Glomerular visceral epithelial cell (primary cell): ENCODE data around the gene FTO.

ENCODE experiments used
- DNase-seq: peaks from one replicate; pipeline ENCODE4 v3.0.0-alpha.2; 2016; ENCODE audit errors: extremely low spot score

Gene FTO

DNA sequence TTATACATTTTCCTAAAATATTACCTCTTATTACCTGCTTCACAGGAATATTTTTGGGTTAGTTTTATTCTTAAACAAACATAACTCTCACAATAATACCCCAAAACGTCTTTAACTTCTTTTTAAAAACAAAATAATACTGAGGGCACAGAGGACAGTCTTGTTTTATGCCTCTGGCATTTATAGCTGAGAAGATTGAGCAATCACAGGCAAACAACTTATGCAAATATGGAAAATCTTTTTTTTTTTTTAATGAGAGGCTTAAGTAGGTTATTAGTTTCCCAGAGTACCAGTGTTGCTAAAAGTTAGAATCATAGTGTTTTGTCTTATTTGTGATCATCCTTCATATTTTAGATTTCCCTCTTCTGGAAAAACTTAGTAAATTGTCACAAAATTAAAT is 195.0 kb downstream of the FTO start:
- no peak for DNase-seq

GRCh38 chr16:53899431-53899830 is 195.5 kb downstream of the FTO start:
- no peak for DNase-seq

DNA sequence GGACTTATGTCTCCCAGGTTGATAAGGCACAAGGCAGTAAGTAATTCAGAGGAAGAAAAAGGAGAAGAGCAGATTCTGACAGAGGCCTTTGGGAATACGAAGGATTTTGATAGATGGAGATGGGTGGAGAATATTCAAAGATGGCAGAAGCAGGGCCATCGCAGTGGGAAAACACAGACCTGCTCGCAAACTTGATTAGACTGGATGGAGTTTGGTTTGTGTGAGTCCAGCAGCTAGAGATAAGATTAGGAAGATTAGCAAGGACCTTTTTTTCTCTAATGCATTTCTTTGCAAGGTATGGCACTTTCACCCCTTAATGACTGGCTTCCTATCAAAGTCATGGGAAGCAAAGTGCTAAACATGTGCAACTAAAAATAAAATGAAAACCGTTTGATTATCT is 196.7 kb downstream of the FTO start:
- no peak for DNase-seq

DNA sequence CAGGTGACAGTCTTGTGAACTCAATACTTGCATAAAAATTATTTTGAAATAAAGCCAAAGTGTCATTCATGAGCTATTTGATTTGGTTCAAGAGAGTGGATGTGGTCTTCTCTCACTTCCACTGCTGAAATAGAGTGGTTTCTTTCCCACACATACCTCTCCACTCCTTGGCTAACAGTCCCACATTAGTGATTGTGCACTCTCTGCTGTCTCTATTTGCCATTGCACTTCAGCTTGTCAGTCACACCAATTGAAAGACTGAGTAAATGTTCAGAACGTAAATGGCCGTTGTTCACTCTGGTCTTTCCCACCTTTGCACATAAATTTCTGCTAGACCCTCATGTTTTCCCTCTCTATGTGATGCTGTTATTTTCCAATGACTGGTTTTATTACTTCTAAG is 197.5 kb downstream of the FTO start:
- DNase-seq, result no peak

- no peak for DNase-seq
These were observed 200.6 kb downstream of the FTO start for GRCh38 chr16:53904533-53904932.

DNA sequence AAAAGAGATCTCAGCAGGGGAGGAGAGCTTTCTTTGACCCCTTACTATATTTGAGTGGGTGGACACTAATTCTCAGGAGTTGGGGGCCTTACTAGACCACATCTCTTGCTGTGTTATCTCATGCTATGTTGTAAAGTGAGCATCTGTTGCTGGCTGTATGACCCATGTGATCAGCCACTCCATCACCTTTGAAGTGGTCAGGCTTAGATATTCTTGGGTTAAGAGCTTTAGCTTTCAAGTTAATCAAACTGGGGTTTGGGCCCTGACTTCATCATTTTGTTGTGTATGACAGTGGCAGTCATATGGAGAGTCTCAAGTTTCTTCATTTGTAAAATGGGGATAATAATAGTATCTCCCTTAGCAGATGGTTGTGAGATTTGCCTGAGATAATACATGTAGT is 201.1 kb downstream of the FTO start:
- DNase-seq, result no peak

DNA sequence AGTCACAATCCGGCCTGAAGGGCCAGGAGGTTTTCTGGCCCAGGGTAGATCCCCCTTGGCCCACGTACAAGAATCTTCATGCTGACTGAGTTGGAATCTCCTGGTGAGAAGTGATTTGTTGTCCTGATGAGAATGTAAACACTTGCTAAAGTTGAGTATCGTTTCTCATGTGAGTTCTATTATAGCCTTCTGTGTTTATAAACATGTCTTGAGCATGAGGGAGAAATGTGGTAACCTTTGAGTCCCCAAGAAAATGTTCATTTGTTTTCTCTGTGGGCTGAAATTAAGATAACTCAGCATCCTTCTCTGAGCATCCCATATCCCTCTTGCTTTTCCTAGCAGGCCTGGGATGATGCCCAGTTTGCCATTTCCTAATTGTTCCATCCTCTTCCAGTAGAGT is 204.8 kb downstream of the FTO start:
- no peak for DNase-seq

- DNase-seq, result no peak
These were observed 207.0 kb downstream of the FTO start for GRCh38 chr16:53910990-53911389.

- DNase-seq, result no peak
These were observed 207.6 kb downstream of the FTO start for GRCh38 chr16:53911513-53911912.

- peak; percentile 15 for DNase-seq
These were observed 208.2 kb downstream of the FTO start for GRCh38 chr16:53912155-53912554.

DNA sequence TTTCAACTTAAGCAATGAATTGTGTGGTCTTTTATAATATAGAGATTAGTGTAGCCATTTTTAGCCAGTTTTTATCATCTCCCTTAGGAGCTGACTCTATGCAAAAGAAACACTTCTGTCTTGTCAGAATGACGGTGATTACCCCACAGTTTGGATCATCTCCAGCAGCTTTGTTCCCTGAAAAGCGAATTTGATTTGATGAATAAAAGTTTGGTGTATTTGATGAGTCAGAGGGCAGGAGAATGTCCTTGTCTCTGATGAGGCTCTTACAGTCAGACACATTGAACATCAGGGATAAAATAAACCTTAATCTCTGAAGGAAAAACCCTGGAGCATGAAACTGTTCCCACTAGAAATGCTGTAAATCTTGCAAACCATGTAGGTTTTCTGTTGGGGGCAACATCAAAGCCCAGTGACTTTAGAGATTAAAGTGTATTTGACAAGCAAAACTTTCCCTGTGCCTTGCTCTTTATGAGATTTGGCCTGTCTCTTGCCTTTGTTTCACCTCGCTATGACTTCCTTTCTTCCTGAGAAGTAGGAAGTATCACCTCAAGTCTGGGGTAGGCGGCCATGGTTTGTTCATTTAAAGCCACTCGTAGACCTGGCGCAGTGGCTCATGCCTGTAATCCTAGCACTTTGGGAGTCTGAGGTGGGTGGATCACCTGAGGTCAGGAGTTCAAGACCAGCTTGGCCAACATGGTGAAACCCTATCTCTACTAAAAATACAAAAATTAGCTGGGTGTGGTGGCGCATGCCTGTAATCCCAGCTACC is 209.3 kb downstream of the FTO start:
- peak; percentile 14 for DNase-seq

DNA sequence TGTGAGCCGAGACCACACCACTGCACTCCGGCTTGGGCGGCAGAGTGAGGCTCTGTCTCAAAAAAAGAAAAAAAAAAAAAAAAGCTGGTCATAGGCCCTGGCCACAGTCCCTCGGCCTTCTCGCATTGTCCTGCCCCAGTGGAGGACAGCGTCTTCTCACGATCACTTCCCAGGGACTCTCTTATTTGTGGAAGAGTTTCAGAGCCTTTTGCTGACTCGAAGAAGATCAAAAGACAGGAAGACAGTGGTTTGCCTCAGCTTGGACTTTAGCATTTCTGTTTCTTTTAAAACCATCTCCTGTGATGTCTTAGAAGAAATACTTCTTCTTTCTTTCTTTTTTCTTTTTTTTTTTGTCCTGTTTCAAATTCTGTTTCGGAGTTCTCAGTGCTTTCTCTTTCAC is 210.0 kb downstream of the FTO start:
- no peak for DNase-seq

- DNase-seq, result no peak
These were observed 210.8 kb downstream of the FTO start for GRCh38 chr16:53914736-53915135.

- DNase-seq, result no peak
These were observed 211.7 kb downstream of the FTO start for GRCh38 chr16:53915452-53916160.

DNA sequence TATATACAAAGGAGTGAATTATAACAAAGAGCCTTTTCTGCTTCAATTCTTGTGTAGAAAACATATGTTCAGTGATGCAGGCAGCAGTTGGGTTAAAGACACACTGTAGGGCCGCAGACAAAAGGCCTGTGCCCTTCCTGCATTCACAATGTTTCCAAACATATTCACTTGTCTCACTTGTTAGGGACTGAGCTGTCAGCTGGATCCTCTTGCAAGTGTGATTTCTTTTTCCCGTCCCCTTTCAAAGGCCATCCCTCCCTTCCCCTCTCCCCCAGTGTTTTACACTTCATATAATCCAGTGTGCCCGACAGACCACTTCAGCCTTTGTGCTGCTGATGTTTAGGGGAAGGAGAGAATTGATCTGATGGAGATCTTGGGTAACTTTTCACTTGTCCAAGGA is 217.0 kb downstream of the FTO start:
- DNase-seq, result no peak

DNA sequence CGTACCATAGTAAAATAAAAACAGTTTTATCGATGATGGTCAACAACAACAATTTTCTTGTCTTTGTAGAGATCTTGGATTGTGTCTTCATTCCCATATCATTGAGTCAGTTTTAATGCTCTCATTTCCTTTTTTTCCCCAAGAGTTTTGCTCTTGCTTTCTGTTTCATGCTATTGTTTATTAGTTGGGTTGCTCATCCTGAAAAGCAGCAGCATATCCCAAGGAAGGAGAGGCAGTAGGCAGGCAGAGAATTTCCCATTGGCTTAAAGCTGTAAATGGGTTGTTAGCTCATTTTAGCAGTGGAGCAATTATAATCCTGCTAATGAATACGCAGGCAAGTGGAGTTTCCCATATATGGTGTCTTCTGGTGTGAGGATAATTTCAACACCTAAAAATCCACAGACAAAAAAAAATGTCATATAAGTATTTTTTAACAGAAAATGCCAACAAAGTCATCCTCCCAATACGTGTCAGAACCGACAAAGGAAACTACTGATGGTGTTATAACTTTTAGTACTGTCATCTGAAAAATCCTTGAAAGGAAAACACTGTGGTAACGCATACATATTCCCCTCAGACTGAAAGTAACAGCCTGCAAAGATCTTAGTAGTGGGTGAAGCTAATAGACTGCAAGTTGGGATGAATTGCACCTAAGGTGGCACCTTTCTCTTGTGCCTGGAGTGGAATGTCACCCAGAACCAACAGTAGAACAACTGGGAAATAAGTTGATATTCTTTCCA is 218.3 kb downstream of the FTO start:
- no peak for DNase-seq

- DNase-seq, result no peak
These were observed 219.0 kb downstream of the FTO start for GRCh38 chr16:53922807-53923571.

DNA sequence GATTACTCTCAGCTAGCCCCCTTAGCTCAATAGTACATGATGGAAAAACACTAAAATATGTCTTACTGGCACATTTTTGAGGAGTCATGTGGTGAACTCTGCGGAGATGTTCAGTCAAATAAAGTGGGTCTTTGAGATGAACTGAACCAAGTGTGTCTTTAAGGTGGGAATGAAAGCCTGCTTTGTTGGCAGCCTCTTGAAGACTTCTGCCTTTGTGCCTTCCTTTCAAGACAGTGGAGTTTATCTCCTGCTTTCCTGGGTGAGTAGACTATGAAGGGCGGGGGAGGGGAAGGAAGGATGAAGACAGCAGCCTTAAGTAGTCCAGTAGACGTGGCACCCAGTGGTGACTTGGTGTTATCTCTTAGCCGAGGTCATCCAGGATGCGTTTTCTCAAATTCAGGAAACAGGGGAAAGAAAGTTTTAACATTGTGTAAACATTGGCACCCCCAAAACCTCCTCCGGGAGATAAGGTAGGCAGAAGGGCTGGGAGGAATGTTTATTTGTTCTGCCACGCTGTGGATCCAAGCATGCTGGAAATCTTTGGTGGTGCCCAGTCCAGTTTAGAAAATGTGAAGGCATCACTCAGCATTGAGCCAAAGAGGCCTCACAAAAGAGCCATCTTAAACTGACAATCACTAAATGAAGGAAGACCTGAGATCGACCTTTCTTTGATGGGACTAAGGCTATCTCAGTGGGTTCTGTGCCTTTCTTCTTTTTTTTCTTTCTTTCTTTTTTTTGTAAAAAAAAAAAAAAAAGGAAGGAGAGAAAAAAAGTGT is 220.6 kb downstream of the FTO start:
- no peak for DNase-seq

GRCh38 chr16:53925107-53925410 is 221.1 kb downstream of the FTO start:
- DNase-seq, result no peak

DNA sequence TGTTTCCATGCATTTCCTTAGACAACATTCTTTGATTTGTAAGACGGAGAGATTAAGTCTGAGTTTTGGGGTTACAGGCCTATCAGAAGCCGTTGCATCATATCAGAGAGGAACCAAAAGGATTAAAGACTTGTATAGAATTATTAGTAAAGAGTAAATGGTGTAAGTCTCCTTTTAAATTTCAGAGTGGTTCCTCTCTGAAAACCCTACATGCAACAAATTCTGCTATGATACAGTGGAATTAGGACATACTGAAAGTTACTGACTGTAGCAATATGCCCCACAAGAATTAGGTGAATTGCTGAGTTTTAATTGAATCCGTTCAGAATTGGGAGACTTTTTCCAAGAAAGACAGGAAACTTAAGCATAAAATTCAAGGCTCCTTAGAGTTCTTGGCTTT is 221.6 kb downstream of the FTO start:
- DNase-seq, result no peak

DNA sequence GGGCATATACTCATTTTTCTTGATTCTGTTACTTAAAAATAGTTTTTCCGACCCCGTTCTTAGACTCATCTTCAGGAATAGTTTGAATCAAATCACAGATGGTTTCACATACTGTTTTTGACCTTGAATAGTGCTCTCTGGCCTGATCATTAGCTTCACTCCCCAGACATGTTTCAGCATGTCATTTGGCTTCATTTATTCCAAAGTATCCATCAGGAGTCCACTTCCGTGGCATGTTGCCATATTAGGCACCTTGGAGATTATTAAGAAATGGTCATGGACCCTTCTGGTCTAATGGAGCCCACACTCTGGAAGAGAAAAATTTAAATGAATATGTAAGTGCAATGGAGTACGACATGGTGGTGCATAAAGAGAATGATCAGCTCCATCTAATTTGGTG is 222.3 kb downstream of the FTO start:
- DNase-seq, result no peak

DNA sequence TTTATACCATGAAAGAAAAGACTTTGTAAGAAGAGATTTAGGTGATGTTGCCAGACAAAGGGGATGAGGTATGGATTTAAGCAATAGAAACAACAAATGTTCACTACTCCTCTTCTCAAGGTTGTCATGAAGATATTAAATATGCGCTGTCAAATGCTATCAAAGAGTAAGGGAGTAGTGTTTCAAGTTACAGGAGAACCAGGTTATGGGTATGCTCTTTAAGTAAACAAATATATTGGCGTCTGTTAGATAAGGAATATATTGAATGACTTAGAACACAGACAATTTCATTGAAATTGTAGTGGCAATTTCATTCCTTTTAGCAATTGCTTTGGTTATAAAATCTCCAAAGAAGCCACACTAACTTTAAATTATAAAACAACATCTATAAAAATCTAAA is 229.0 kb downstream of the FTO start:
- DNase-seq, result no peak
